ENCODE measurements around the gene PREX1. TPM values are rescaled to one million over a fixed set of nuclear protein-coding genes. Genes with fewer than 3 reads are reported as not detected.
A peak's percentile ranks its signal among the peaks of the same experiment; 100 is the strongest.

Gene PREX1
- total and polyA plus RNA-seq, 8 donors: 5.2 to 25.2 (median 16.6) TPM

DNA sequence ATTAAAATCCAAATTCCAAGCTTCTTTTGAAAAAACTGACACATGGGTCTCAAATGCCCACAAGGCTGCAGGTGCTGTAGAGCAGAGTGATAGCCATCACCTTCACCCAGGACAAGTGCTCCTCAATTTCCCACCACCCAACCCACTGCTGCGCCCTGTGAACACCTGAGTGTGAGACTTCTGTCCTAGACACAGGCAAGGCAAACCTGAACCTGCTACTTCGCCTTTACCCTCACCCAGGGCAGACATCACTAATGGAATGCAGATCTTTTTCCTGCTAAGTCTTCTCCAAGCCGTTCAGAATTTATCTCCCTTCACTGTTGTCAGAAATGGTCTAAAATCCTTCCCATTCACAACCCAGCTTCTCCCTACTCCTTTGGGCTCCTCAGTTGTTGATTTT, 65.9 kb downstream of the PREX1 start:
- no peaks in the 10 kb centered on the region for H3K27me3 ChIP-seq
- 77 to 89% (median 85%) methylated on average over 3 of the region's 3 CpGs for WGBS, 5 donors
- no peak for DNase-seq

GRCh38 chr20:48761023-48761785, 66.6 kb downstream of the PREX1 start:
- whole genome bisulfite sequencing, 5 donors: 68 to 77% (median 73%) methylated on average over 11 to 12 of the region's 12 CpGs
- intact Hi-C loops (cut with DNase I; ENCODE audit: low total_unique reads): no loop called here
- H3K4me1 ChIP-seq: peaks cover 0 to 61% (median 11%) of the 10 kb centered on the region in 4 donors

More for the DNA sequence above, 65.9 kb downstream of the PREX1 start:
- peak overlapping the region; percentile 21 to 81 (median 45) for H3K27ac ChIP-seq
- no peak for TF ChIP-seq EP300 (IDR thresholded peaks at IDR 0.05)
- no peak for TF ChIP-seq POLR2AphosphoS5 (IDR thresholded peaks at IDR 0.05)
- TF ChIP-seq, protein P1, sequence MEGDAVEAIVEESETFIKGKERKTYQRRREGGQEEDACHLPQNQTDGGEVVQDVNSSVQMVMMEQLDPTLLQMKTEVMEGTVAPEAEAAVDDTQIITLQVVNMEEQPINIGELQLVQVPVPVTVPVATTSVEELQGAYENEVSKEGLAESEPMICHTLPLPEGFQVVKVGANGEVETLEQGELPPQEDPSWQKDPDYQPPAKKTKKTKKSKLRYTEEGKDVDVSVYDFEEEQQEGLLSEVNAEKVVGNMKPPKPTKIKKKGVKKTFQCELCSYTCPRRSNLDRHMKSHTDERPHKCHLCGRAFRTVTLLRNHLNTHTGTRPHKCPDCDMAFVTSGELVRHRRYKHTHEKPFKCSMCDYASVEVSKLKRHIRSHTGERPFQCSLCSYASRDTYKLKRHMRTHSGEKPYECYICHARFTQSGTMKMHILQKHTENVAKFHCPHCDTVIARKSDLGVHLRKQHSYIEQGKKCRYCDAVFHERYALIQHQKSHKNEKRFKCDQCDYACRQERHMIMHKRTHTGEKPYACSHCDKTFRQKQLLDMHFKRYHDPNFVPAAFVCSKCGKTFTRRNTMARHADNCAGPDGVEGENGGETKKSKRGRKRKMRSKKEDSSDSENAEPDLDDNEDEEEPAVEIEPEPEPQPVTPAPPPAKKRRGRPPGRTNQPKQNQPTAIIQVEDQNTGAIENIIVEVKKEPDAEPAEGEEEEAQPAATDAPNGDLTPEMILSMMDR (IDR thresholded peaks at IDR 0.05): no peak
- TF ChIP-seq POLR2A (IDR thresholded peaks at IDR 0.05): no peak
- H3K36me3 ChIP-seq: no peaks in the 10 kb centered on the region
- peaks cover 0 to 62% (median 11%) of the 10 kb centered on the region in 4 donors for H3K4me1 ChIP-seq
- no peak overlapping the region for H3K4me3 ChIP-seq
- H3K9me3 ChIP-seq: no peaks in the 10 kb centered on the region
- intact Hi-C loops (cut with DNase I; ENCODE audit: low total_unique reads): no loop called here

GRCh38 chr20:48760403-48760983, 67.3 kb downstream of the PREX1 start:
- intact Hi-C loops (cut with DNase I; ENCODE audit: low total_unique reads): no loop called here
- peak in 2 of 3 donors; percentile 46 to 51 for TF ChIP-seq POLR2AphosphoS5 (IDR thresholded peaks at IDR 0.05)
- TF ChIP-seq POLR2A (IDR thresholded peaks at IDR 0.05): no peak
- TF ChIP-seq EP300 (IDR thresholded peaks at IDR 0.05): no peak
- TF ChIP-seq, protein P1 (IDR thresholded peaks at IDR 0.05): no peak
- Histone ChIP-seq H3K27ac (peak overlapping the region; percentile 1 to 81 (median 76)), H3K27me3 (no peaks in the 10 kb centered on the region), H3K36me3 (no peaks in the 10 kb centered on the region), H3K9me3 (peaks cover 0 to 2% (median 0%) of the 10 kb centered on the region in 4 donors), H3K4me1 (peaks cover 0 to 55% (median 11%) of the 10 kb centered on the region in 4 donors), H3K4me3 (peak overlapping the region in 1 of 4 donors; percentile 6)
- peak; percentile 34 to 67 for DNase-seq
- WGBS, 5 donors: 45 to 59% (median 50%) methylated on average over 8 of the region's 8 CpGs

More at GRCh38 chr20:48761023-48761785, 66.6 kb downstream of the PREX1 start:
- no peaks in the 10 kb centered on the region for H3K9me3 ChIP-seq
- H3K27me3 ChIP-seq: no peaks in the 10 kb centered on the region
- H3K27ac ChIP-seq: peak overlapping the region in 4 of 5 donors; percentile 50 to 81 (median 78)
- H3K36me3 ChIP-seq: no peaks in the 10 kb centered on the region
- no peak overlapping the region for H3K4me3 ChIP-seq
- TF ChIP-seq EP300 (IDR thresholded peaks at IDR 0.05) (no peak), POLR2A (IDR thresholded peaks at IDR 0.05) (no peak), POLR2AphosphoS5 (IDR thresholded peaks at IDR 0.05) (no peak)
- TF ChIP-seq, protein P1 (IDR thresholded peaks at IDR 0.05): no peak
- peak; percentile 42 to 55 for DNase-seq

GRCh38 chr20:48759631-48760245, 68.1 kb downstream of the PREX1 start:
- Histone ChIP-seq H3K9me3 (peaks cover 0 to 8% (median 3%) of the 10 kb centered on the region in 4 donors), H3K36me3 (no peaks in the 10 kb centered on the region), H3K4me3 (peak overlapping the region in 1 of 4 donors; percentile 6), H3K4me1 (peaks cover 0 to 55% (median 11%) of the 10 kb centered on the region in 4 donors), H3K27ac (peak overlapping the region in 4 of 5 donors; percentile 50 to 81 (median 66)), H3K27me3 (no peaks in the 10 kb centered on the region)
- TF ChIP-seq POLR2A (IDR thresholded peaks at IDR 0.05) (no peak), EP300 (IDR thresholded peaks at IDR 0.05) (no peak), POLR2AphosphoS5 (IDR thresholded peaks at IDR 0.05) (no peak)
- TF ChIP-seq, protein P1 (IDR thresholded peaks at IDR 0.05): no peak
- intact Hi-C loops (cut with DNase I; ENCODE audit: low total_unique reads): no loop called here
- WGBS, 5 donors: 74 to 84% (median 78%) methylated on average over 7 of the region's 7 CpGs
- DNase-seq: no peak
